H1 (cell line): ENCODE results near the gene C3orf18. TPM values are rescaled to one million over a fixed set of nuclear protein-coding genes. Genes with fewer than 3 reads are reported as not detected.

ENCODE experiments used
- CBX5 ChIP-seq: fragments of 300-800, 300-1000 bp; sonication (generic); IDR thresholded peaks from 2 replicates; pipeline ENCODE4 v1.7.1; 2016; ENCODE audit warnings: antibody characterized with exemption, low read length, low read depth
- EP300 ChIP-seq, 2 experiments: IDR thresholded peaks; 1 replicate in 1 of 2; 2 replicates in 1 of 2; pipeline ENCODE4 v1.6.1; 2011 to 2012; ENCODE audit warnings: low read depth in 2 of 2, low read length in 2 of 2, mild to moderate bottlenecking in 2 of 2, borderline replicate concordance in 1 of 2, inconsistent platforms in 1 of 2, moderate library complexity in 1 of 2
- GTF2F1 ChIP-seq: IDR thresholded peaks from 2 replicates; pipeline ENCODE4 v1.6.1; 2012; ENCODE audit warnings: low read depth, low read length, improper control_type of control experiment, borderline replicate concordance
- JUND ChIP-seq: IDR thresholded peaks from 2 replicates; pipeline ENCODE4 v1.6.1; 2011; ENCODE audit warnings: mild to moderate bottlenecking, improper control_type of control experiment, low read length
- RBBP5 ChIP-seq: IDR thresholded peaks from 2 replicates; pipeline ENCODE4 v1.7.1; 2012; ENCODE audit warnings: low read depth, mild to moderate bottlenecking, inconsistent platforms, low read length, moderate library complexity, borderline replicate concordance
- RFX5 ChIP-seq: IDR thresholded peaks from 2 replicates; pipeline ENCODE4 v1.6.1; 2011; ENCODE audit warnings: low read depth, low read length, improper control_type of control experiment, borderline replicate concordance
- SIX5 ChIP-seq: IDR thresholded peaks from 2 replicates; pipeline ENCODE4 v1.6.1; 2011; ENCODE audit warnings: mild to moderate bottlenecking, low read depth, low read length
- polyA plus RNA-seq, 7 experiments: library from polyadenylated mRNA; depleted of rRNA in 3 of 7; stranded (reverse) in 5 of 7; unstranded in 2 of 7; fragments of >200 nt in 5 of 7; fragments of 200-250 nt in 2 of 7; gene quantifications; 1 replicate in 5 of 7; 2 replicates in 1 of 7; 4 replicates in 1 of 7; pipeline versions ENCODE4 v1.2.1 to v1.2.3, GENCODE V29; 2011 to 2013; ENCODE audit warnings: missing spikeins in 2 of 7, mixed read lengths in 2 of 7
- total RNA-seq: library from RNA; stranded (reverse); fragmentation: NEBNext Ultra II Directional; extraction: Animal tissue kit (Norgen Biotek cat#: 25700); gene quantifications from 2 replicates; pipeline ENCODE4 v1.2.1, GENCODE V29; 2021
- TF ChIP-seq, protein P1 (sequence below): IDR thresholded peaks from 2 replicates; pipeline ENCODE4 v1.6.1; 2012; ENCODE audit warnings: low read length, inconsistent platforms

Gene C3orf18
- total and polyA plus RNA-seq, 2 of the 8 experiments (the other 6 are each of a cell fraction or from before 2014, with no cell fraction given), result 7.5 to 15.0 TPM

DNA sequence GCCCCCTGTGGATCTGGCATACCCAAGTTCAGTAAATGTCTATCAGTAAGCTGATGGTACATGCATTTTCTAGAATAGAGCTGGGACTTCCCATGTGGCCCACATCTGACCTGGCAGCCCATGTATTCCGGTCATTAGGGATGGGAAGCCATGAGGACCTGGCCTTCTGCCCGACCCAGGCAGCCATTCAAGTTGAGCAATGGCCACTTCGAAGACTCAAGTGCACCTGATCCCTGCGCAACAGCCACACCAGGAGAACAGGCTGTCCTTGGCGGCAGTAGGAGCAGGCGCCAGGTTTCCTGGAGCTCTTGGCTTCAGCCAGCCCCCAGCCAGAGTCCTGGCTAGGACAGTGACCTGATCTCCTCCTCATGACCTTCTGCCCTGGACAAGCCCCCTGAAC lies 16.4 kb upstream of the C3orf18 start (continued):
- no peak for TF ChIP-seq JUND
- no peak for TF ChIP-seq RFX5
- TF ChIP-seq CBX5, result no peak
- TF ChIP-seq GTF2F1, result no peak
- TF ChIP-seq RBBP5, result no peak
- no peak for TF ChIP-seq EP300 (IDR thresholded peaks at IDR 0.05; ENCODE audit: borderline replicate concordance in 1 of 2, low read depth in 2 of 2, low read length in 2 of 2)
- TF ChIP-seq, protein P1, sequence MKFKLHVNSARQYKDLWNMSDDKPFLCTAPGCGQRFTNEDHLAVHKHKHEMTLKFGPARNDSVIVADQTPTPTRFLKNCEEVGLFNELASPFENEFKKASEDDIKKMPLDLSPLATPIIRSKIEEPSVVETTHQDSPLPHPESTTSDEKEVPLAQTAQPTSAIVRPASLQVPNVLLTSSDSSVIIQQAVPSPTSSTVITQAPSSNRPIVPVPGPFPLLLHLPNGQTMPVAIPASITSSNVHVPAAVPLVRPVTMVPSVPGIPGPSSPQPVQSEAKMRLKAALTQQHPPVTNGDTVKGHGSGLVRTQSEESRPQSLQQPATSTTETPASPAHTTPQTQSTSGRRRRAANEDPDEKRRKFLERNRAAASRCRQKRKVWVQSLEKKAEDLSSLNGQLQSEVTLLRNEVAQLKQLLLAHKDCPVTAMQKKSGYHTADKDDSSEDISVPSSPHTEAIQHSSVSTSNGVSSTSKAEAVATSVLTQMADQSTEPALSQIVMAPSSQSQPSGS, result no peak
- TF ChIP-seq SIX5, result no peak
